ENCODE measurements around the gene ANKRD17.

GRCh38 chr4:73172161-73172560 lies 86.4 kb downstream of the ANKRD17 start:
- TF ChIP-seq CTCF (IDR thresholded peaks at IDR 0.05; ENCODE audit: low read depth, low read length, poor library complexity, severe bottlenecking), result no peak
- no peak for TF ChIP-seq EZH2phosphoT487 (IDR thresholded peaks at IDR 0.05; ENCODE audit: borderline replicate concordance, low read length)

All from DOHH2 (cell line).